Measurements from ENCODE around the gene FOXP2.

FOXP2 gene

DNA sequence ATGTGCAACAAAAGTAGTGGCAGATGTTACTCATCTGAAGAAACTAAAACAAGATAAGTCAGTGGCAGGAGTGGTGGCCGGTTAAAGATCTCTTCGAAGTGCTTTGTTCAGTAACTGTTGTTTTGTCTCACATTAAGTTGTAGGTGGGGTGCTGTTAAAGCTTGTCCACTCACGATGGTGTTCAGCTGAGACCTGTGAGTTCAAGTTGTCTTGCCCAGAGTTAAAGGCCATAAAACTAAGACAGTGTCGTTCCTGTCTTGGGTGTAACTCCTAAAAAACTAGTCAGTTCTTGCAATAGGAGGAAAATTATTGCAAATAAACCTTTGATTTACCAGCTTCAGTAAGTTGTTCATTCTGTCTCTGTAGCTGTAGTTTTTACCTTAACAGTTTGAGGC lies 857 bp upstream of the FOXP2 start:
- Histone ChIP-seq H3K27me3 (ENCODE audit: insufficient read depth, low read length, poor library complexity, severe bottlenecking) (peaks cover 16% of the 10 kb centered on the region), H3K9me3 (ENCODE audit: insufficient read depth, low read depth, low read length) (no peaks in the 10 kb centered on the region), H3K4me2 (ENCODE audit: low read depth, low read length, poor library complexity, severe bottlenecking) (no peak overlapping the region), H2AFZ (ENCODE audit: low read length) (no peak overlapping the region), H3K9ac (ENCODE audit: low read depth, low read length, poor library complexity, severe bottlenecking) (no peak overlapping the region), H3K36me3 (ENCODE audit: insufficient read depth, low read length) (no peaks in the 10 kb centered on the region), H4K20me1 (ENCODE audit: insufficient read depth, low read length, poor library complexity, severe bottlenecking) (no peaks in the 10 kb centered on the region), H3K79me2 (ENCODE audit: insufficient read depth, low read length) (no peaks in the 10 kb centered on the region), H3K9me2 (replicated peaks; ENCODE audit: low read depth, low read length) (no peaks in the 10 kb centered on the region), H3K4me1 (ENCODE audit: insufficient read depth, low read length, poor library complexity, severe bottlenecking) (no peaks in the 10 kb centered on the region), H3F3A (ENCODE audit: low read depth) (no peaks in the 10 kb centered on the region), H3K4me3 (ENCODE audit: low read length, poor library complexity, severe bottlenecking) (no peak overlapping the region)
- TF ChIP-seq CTCF (conservative IDR thresholded peaks at IDR 0.05; ENCODE audit: low read length) (no peak), EZH2phosphoT487 (IDR thresholded peaks at IDR 0.05; ENCODE audit: borderline replicate concordance) (no peak)

DNA sequence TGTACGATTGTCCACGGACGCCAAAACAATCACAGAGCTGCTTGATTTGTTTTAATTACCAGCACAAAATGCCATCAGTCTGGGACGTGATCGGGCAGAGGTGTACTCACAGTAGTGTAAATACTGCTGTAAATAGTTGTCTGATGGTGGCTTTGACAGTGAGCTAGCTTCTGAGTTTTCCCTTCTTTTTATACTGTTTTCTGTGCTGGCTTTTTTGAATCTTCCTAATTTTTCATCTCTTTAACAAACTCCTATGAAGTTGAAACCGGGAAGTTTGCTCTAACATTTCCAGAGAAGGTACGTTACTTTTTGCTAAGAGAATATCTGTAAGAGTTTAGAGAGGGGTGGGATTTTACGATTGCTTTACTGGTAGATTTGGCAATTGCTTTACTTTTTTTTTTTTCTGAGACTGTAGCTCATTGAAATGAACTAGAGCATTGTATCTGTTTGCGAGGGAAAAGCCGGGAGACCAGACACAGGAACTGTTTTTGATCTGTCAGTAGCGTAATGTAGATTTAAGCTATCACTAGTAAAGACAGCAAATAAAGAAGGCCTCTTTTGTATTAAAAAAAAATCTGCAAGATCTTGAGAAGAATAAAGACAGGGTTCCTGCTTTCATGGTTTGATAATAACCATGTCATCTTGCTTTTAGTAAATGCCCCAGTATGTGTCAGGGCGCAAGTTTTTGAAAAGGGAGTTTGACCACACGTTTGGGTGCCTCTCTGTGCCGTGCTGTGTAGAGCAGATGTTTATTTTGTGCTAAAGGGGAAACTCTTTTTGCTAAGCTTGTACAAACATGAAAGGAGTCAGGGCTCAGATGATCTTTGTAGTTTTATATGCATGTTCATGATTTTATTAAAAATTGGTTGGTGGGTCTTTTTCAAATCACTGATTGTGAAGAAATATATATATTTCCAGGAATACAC lies 712 bp downstream of the FOXP2 start:
- Histone ChIP-seq H2AFZ (ENCODE audit: low read length) (no peak overlapping the region), H3K79me2 (ENCODE audit: insufficient read depth, low read length) (no peaks in the 10 kb centered on the region), H3K4me2 (ENCODE audit: low read depth, low read length, poor library complexity, severe bottlenecking) (no peak overlapping the region), H3K4me1 (ENCODE audit: insufficient read depth, low read length, poor library complexity, severe bottlenecking) (no peaks in the 10 kb centered on the region), H3K27me3 (ENCODE audit: insufficient read depth, low read length, poor library complexity, severe bottlenecking) (peaks cover 16% of the 10 kb centered on the region), H3K9ac (ENCODE audit: low read depth, low read length, poor library complexity, severe bottlenecking) (no peak overlapping the region), H3K9me3 (ENCODE audit: insufficient read depth, low read depth, low read length) (no peaks in the 10 kb centered on the region), H3F3A (ENCODE audit: low read depth) (no peaks in the 10 kb centered on the region), H3K9me2 (replicated peaks; ENCODE audit: low read depth, low read length) (no peaks in the 10 kb centered on the region), H3K4me3 (ENCODE audit: low read length, poor library complexity, severe bottlenecking) (no peak overlapping the region), H4K20me1 (ENCODE audit: insufficient read depth, low read length, poor library complexity, severe bottlenecking) (no peaks in the 10 kb centered on the region), H3K36me3 (ENCODE audit: insufficient read depth, low read length) (no peaks in the 10 kb centered on the region)
- TF ChIP-seq CTCF (conservative IDR thresholded peaks at IDR 0.05; ENCODE audit: low read length) (no peak), EZH2phosphoT487 (IDR thresholded peaks at IDR 0.05; ENCODE audit: borderline replicate concordance) (no peak)

GRCh38 chr7:114416129-114416990 lies 1.7 kb downstream of the FOXP2 start:
- H3F3A ChIP-seq (ENCODE audit: low read depth), result no peaks in the 10 kb centered on the region
- H3K27me3 ChIP-seq (ENCODE audit: insufficient read depth, low read length, poor library complexity, severe bottlenecking), result peaks cover 16% of the 10 kb centered on the region
- no peaks in the 10 kb centered on the region for H3K9me2 ChIP-seq (replicated peaks; ENCODE audit: low read depth, low read length)
- H4K20me1 ChIP-seq (ENCODE audit: insufficient read depth, low read length, poor library complexity, severe bottlenecking), result no peaks in the 10 kb centered on the region
- no peaks in the 10 kb centered on the region for H3K9me3 ChIP-seq (ENCODE audit: insufficient read depth, low read depth, low read length)
- no peak overlapping the region for H2AFZ ChIP-seq (ENCODE audit: low read length)
- no peaks in the 10 kb centered on the region for H3K79me2 ChIP-seq (ENCODE audit: insufficient read depth, low read length)
- no peaks in the 10 kb centered on the region for H3K36me3 ChIP-seq (ENCODE audit: insufficient read depth, low read length)
- no peak overlapping the region for H3K9ac ChIP-seq (ENCODE audit: low read depth, low read length, poor library complexity, severe bottlenecking)
- H3K4me2 ChIP-seq (ENCODE audit: low read depth, low read length, poor library complexity, severe bottlenecking), result no peak overlapping the region
- H3K4me1 ChIP-seq (ENCODE audit: insufficient read depth, low read length, poor library complexity, severe bottlenecking), result no peaks in the 10 kb centered on the region
- no peak overlapping the region for H3K4me3 ChIP-seq (ENCODE audit: low read length, poor library complexity, severe bottlenecking)
- TF ChIP-seq CTCF (conservative IDR thresholded peaks at IDR 0.05; ENCODE audit: low read length) (no peak), EZH2phosphoT487 (IDR thresholded peaks at IDR 0.05; ENCODE audit: borderline replicate concordance) (no peak)

Data from Loucy (cell line).